GM19455 (cell line): Measurements from ENCODE around the gene MAS1.
"Not testable (repeated sequence)": the region's sequence is repeated elsewhere in the genome, so short reads cannot be mapped to it uniquely, and the experiment has no call there.

Source experiments
- ATAC-seq: cut with Tn5 transposase; IDR thresholded peaks from one replicate; pipeline ENCODE4 v1.9.1; 2021; ENCODE audit not compliant: unreplicated experiment

Gene MAS1

DNA sequence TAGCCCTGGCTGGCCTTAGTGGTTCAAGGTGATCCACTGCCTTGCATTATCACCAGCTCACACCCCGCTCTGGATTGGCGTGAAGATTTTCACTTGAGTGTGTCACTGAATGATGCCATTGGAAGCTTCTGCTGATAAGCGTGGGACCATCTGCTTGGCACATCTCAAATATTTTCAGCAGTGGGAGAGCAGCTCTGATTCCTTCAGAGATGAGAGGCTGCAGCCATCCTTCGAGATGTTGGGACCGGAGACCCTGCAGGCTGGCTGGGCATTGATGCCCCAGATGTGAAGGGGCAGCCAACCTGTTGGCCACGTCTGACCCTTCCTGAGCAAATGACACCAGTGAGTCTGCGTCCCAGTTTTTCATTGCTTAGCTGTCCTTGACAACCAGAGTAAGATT, at the start of gene MAS1:
TSS of gene MAS1 (plus strand) at position 197 of the 400 bp plus-strand sequence. CDS start 15,968 bp downstream, outside the sequence.
- no peak for ATAC-seq

DNA sequence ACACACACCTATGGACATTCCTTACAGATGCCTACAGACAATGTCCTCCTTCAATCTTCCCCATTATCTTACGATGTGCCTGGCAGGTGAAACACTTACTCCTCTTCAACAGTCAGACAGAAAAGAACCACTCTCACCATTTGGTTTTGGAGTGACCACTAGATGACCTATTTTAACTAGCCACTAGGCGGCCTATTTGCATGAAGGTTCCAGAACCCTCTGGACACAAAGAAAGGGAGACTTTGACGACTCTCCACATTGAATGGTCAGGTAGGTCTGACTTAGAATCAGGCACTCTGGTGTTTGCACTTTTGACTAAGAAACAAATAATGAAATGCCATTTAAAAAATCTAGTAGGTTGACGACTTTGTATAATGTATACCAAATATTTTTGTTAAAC, 48.8 kb upstream of the MAS1 start:
- no peak for ATAC-seq

DNA sequence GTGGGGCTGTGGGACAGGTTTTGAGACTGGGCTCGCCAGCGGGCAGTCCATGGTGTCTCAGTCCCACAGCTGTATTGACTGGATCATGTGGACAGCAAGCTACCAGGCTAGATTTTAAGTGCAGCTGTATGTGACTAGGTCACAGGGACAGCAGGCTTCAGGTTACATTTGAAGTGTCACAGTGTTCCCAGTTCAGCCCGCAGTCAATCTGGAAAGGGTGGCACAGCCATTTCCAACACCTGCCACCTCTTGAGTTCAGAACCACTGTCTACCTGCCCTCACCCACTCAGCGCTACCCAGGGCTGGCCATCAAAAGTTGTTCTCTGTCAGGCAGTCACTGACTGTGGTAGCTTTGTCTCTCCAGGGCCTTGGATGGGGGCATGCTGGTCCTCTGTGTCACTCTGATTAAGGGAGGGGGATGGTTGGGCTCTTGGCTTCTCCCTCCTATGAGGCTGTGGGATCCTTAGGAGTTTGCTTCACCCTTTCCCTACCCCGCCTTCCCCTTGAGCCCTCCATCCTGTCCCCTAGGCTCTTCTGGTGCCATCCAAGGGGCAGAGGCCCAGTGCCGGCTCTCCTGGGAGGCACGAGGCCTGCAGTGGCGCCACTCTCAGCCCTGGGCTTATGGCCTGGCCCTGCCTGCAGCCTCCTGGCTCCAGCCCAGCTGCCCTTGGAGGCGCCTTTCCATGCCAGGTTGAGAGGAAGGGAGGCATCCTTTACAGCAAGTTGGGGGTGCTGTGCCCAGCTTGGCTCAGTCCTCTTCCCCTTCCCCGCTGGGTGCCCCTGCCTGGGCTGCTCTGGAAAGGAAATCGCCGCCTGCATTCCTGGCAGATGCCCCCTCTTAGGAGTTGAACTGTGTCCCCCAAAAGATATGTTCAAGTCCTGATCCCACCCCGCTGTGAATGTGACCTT, 45.8 kb upstream of the MAS1 start:
- ATAC-seq, result no peak

DNA sequence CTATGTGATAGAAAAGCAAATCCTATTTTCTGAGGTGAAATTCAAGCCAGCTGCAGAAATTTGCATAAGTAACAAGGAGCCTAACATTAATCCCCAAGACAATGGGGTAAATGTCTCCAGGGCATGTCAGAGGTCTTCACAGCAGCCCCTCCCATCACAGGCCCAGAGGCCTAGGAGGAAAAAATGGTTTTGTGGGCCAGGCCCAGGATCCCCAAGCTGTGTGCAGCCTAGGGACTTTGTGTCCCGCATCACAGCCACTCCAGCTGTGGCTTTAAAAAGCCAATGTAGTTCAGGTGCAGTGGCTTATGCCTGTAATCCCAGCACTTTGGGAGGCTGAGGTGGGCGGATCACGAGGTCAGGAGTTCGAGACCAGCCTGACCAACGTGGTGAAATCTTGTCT, 42.2 kb upstream of the MAS1 start:
- not testable (repeated sequence) for ATAC-seq

- ATAC-seq, result not testable (repeated sequence)
Measured at GRCh38 chr6:159849851-159850250, 40.9 kb upstream of the MAS1 start.

DNA sequence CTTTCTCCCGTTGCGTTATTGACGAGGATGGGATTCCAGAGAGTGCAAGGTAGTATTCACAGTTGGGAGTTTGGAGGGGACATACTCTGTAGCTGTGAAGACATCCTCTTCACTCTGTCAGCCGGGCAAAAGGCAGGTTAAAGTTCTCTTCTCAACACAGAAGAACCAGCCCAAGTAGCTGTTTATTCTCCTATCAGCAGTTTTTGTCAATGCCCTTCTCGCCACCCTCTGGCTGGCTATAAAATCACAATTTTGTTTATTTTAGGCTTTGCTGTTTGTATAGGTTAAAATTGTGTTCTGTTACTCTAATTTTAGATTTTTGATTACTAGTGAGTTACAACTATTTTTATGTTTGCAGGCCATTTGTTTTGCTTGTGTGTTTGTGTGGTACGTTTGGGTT, 37.9 kb upstream of the MAS1 start:
- no peak for ATAC-seq

DNA sequence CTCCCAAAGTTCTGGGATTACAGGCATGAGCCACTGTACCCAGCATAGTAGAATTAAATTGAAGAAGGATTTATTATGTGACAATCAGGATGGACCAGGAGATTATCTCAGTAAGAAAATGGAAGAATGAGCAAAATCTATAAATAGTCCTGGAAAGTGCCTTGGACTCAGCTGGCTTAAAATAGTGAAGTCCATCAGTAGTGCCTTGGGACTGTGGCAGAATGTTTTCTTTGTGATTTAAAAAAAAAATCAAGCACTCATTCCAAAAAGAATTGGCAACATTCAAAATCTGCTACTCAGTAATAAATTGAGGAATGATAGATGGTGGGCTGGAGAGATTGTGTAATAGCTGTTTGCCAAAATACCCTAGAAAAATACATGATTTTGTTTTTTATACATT, 37.0 kb upstream of the MAS1 start:
- ATAC-seq, result no peak

- no peak for ATAC-seq
Measured at GRCh38 chr6:159854959-159855358, 35.8 kb upstream of the MAS1 start.

- ATAC-seq, result no peak
Measured at GRCh38 chr6:159858259-159858658, 32.5 kb upstream of the MAS1 start.

DNA sequence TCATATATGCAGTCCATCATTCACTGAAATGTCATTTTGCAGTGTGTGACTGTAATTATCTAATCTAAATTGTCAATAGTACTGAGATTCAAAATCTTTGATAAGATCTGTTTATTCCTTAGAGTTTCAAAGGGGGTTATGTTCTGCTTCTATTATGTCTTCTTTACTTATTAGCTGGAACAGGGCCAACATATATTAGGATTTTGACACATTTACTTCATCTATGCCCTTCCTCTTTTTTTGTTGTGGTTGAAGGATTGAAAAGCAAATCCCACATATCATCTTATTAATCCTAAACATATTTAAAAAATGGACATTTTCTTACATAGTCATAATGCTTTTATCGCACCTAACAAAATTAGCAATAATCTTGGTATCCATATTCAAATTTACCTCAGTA, 30.3 kb upstream of the MAS1 start:
- no peak for ATAC-seq

- no peak for ATAC-seq
Measured at GRCh38 chr6:159862103-159862502, 28.7 kb upstream of the MAS1 start.

- ATAC-seq, result not testable (repeated sequence)
Measured at GRCh38 chr6:159863341-159863740, 27.4 kb upstream of the MAS1 start.

DNA sequence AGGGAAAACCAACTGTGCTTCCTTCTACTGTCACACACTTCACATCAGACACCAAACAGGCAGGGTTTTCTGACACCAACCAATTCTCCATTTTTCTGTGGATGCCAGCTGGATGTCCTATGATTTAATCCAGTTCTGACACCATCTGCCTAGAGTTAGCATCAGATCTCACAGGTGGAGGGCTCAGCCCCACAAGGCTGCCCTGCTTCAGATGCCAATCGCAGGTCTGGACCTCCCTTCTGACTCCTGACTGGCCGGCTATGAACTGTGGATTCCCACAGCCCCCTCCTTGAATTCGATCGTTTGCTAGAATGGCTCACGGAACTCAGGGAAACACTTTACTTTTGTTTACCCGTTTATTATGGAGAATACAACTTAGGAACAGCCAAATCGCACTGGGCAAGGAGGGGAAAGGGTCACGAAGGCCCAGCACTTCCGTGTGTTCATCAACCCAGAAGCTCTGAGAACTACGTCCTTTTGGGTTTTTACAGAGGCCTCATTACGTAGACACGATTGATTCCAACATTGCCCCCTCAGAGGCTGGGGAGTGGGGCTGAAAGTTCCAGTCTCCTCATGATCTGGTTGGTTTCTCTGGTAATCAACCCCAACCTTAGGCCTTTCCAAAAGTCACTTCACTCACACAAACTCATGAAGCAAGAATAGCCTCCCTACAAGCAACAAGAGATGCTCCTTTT, 25.4 kb upstream of the MAS1 start:
- ATAC-seq, result no peak

DNA sequence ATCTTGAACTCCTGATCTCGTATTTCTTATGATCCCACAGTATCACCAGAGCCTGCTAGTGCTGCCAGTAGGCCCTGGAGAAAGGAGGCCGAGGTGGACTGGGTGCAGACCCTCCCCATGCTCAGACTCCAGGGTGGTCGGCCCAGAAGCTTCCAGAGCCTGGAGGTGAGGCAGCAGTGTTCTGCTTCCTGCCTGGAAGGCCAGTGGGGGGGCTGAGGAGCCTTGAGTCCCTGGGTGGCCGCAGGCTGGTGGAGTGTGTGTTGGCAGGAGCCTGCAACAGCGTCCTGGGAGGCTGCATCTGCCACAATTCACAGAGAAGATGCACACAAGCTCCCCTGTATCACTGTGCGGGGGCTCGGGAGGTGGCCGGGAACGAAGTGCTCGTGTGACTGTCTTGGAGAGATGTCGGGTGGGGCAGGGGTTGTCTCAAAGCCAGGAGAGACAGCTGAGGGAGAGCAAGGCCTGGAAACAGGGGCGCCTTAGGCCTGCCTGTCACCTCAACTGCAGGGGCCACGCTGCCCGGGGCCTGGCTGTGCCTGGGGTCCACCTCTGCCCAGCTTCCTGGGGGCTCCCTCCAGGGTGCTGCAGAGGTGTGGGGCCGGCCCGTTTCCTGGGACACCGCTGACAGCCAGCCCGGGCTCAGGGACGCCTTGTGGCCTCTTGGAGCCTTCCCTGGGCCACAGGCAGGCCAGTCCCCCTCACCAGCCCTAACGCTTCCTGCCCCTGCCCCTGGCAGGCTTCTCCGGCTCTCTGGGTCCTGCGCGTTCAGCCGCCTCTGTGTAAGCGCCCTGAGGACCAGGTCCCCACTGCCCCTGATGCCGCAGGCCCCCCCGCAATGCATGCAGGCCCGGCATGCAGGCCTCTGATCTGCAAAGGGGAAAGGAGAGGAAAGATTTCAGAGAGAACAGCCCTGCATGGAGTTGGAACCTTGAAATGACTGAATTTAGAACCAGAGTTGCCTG, 24.2 kb upstream of the MAS1 start:
- ATAC-seq, result no peak

DNA sequence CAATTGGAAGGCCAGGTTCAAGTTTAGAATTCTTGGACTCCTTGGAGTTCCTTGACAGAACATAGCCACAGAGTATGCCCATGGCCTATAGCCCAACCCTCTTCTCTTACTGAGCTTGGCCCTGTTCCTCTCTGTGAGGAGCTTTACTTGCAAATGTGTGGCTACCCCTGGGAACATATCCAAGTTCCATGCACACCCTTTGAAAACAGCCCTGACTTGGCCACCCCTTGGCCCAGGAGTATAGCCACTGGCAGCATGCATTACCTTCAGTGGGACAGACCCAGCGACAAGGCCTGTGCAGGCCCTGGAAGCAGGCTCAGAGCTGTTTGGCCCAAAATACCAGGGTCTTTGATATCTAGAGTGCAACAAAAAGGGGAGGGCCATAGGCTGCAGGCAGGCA, 19.5 kb upstream of the MAS1 start:
- no peak for ATAC-seq

DNA sequence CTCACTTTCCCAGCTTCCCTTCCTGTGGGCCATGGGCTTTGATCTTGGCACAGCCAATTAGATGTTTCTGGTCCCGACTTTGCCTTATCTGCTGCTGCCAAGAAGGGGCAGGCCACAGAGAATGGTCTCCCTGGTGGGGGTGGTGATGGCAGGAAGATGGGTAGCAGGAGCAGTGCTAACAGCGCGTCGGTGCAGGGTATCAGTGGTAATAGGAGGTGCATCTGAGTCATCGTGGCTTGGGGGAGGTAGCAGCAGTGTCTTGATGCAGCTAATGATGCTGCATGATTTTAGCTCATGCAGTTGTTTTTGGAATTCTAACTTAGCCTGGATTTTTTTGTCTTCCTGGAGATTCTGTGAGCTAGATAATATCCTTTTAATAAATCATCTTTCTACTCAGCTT, 18.9 kb upstream of the MAS1 start:
- no peak for ATAC-seq

GRCh38 chr6:159874435-159874834, 16.4 kb upstream of the MAS1 start:
- ATAC-seq, result no peak

GRCh38 chr6:159875194-159875593, 15.6 kb upstream of the MAS1 start:
- no peak for ATAC-seq

- ATAC-seq, result no peak
Measured at GRCh38 chr6:159876242-159876641, 14.5 kb upstream of the MAS1 start.

DNA sequence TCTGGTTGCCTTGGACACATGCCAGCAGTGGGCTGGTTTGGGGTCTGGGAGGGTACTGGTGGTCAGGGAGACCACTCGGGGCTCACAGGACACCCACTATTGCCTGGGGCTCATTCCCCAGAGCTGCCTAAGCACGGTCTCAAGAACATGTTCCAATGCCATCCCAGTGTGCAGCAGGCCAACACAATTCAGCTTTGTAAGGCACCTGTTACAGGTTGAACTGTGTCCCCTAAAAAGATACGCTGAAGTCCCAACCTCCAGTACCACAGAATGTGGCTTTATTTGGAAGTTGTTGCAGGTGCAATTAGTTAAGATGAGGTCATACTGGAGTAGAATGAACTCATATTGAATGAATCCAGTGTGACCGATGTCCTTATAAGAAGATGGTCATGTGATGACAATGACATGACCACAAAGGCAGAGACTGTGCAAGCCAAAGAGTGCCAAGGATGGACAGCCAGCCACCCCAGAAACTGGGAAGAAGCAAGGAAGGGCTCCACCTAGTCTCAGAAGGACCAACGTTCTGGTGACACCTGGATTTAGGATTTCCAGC, 13.5 kb upstream of the MAS1 start:
- no peak for ATAC-seq

DNA sequence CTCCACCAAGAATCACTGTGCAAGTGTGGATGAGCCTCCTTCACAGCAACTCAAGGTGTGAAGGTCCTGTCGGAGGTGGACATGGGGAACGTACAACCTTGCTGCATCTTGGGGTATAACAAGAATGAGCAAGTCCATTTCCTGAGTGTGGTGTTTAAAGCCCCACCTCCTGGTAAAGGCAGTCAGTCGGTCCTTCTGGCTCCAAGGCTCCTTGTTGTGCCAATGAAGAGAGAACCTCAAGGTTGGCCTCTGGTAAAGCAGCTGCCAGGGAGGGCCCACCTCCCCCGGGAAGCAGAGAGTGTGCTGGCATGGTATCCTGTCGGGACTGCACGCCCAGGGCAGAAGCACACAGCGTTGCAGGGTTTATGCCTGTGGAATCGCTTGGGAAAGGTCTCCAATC, 12.4 kb upstream of the MAS1 start:
- ATAC-seq, result no peak
